NCI-H1048 (cell line): ENCODE measurements around the gene MC1R.
"Not testable (repeated sequence)": the region's sequence is repeated elsewhere in the genome, so short reads cannot be mapped to it uniquely, and the experiment has no call there.

Experiments
- DNase-seq: peaks from one replicate; lab custom pipeline; 2025; lab: John Stamatoyannopoulos, UW

Gene MC1R

DNA sequence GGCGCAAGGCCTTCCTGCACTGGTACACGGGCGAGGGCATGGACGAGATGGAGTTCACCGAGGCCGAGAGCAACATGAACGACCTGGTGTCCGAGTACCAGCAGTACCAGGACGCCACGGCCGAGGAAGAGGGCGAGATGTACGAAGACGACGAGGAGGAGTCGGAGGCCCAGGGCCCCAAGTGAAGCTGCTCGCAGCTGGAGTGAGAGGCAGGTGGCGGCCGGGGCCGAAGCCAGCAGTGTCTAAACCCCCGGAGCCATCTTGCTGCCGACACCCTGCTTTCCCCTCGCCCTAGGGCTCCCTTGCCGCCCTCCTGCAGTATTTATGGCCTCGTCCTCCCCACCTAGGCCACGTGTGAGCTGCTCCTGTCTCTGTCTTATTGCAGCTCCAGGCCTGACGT, 17.0 kb downstream of the MC1R start:
- DNase-seq: not testable (repeated sequence)

DNA sequence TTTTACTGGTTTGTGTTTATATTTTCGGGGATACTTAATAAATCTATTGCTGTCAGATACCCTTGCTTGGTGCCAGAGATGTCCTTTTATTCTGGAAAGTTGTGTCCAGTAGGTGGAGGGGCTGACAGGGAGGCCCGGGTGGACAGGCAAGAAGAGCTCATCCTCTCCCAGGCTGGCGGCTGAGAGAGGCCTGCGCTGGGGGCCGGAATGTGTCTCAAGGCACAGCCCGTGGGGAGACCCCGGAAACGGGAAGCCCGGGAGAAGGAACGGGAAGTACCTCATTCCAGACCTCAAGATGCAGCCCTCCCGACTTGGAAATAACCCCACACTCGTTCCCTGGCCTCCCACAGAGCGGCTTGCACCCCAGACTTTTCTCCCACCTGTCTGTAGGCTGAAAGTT, 17.4 kb downstream of the MC1R start:
- DNase-seq: no peak

DNA sequence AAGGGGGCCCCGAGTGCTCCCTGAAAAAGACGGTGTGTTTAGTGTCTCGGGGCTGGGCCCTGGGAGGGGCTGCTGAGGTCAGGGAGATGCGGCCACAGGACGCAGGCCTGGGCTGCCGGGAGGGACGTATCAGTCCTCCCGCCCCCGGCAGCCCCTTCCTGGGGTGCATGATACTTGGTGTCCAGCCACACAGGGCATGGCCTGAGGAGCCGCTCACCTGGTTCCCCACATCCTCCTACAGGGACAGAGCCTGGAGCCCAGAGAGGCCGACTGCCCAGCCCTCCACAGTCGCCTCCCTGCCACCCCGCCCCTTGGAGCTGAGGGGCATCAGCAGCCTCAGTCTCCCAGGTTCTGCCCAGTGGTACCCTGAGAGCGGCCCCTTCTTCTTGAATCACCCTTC, 17.8 kb downstream of the MC1R start:
- no peak for DNase-seq

DNA sequence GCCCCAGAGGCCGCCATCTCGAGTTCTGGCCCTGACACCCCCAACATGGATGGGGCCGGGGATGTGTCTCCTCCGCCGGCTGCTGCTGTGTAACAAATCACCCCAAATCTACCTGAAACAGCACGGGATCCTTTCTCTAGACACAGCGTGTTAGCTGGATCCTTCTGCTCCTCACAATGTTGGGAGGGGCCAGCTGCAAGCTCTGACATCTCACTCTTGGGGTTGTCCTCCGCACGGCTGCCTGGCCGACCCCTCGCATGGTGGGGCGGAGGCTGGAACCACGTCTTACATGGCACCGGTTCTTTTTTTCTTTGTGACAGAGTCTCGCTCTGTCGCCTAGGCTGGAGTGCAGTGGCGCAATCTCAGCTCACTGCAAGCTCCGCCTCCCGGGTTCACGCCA, 18.3 kb downstream of the MC1R start:
- no peak for DNase-seq

DNA sequence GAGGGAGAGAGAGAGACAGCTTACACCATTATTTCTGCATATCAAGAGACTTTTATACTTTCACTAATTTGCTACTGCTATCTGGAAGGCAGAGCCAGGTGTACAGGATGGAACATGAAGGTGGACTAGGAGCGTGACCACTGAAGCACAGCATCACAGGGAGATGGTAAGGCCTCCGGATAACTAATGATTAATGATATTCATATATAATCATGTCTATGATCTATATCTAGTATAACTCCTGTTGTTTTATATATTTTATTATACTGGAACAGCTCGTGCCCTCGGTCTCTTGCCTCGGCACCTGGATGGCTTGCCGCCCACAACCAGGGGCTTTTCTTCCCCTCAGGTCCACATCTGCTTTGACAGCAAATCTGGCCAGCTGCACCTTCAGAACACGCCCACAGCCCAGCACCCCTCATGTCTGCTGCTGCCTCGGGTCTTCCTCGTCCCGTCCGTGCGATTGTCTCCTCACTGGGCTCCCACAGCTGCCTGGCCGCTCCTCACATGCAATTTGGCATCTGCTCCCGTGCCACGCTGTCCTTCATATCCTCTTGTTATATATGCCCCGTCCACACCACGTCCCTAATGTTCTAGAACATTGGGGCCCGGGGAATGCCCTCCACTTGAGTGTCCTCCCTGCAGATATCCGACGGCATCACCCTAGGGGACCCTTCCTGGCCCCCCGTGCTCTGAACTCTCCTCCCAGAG, 19.7 kb downstream of the MC1R start:
- DNase-seq: no peak

DNA sequence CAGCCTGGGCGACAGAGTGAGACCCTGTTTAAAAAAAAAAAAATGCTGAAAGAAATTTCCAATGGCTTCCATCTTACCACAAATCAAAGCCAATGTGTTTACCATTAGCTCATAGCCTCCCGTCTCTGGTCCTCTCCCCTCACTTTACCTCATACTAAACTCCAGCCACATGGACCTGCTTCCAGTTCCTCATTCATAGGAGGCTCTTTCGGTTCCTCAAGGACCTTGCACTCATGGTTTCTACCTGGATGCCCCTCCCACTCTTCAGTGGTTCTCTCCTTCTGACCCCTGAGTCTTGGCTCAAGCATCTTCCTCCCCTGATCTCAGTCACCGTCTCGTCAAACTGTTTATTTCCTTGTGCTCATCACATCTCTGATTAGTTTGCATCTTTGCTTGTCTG, 26.1 kb downstream of the MC1R start:
- no peak for DNase-seq

DNA sequence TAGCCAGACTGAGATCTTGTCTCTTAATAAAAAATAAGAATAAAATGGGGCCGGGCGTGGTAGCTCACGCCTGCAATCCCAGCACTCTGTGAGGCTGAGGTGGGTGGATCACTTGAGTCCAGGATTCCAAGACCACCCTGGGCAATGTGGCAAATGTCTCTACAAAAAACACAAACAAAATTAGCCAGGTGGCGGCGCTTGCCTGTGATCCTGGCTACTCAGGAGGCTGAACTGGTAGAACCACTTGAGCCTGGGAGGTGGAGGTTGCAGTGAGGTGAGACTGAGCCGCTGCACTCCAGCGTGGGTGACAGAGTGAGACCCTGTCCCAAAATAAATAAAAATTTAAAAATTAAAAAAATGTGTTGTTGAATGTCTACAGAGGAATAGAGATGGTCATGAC, 27.0 kb downstream of the MC1R start:
- DNase-seq: no peak

DNA sequence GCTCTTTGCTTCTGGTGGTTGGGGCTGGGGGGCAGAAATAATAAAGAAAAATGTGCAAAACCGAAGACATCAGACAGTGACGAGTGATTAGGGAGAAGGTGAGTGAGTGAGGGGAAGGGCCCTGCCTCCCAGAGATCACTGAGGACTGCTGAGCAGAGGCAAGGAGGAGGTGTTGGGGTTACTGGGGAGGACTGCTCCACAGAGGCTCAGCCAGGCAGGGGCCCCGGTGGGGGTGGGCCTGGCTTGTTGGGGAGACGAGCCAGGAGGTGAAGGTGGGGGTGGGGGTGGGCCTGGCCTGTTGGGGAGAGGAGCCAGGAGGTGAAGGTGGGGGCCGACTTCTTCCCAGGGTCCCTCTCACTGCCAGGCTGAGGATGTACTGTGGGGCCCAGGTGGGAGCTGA, 27.9 kb downstream of the MC1R start:
- DNase-seq: no peak

DNA sequence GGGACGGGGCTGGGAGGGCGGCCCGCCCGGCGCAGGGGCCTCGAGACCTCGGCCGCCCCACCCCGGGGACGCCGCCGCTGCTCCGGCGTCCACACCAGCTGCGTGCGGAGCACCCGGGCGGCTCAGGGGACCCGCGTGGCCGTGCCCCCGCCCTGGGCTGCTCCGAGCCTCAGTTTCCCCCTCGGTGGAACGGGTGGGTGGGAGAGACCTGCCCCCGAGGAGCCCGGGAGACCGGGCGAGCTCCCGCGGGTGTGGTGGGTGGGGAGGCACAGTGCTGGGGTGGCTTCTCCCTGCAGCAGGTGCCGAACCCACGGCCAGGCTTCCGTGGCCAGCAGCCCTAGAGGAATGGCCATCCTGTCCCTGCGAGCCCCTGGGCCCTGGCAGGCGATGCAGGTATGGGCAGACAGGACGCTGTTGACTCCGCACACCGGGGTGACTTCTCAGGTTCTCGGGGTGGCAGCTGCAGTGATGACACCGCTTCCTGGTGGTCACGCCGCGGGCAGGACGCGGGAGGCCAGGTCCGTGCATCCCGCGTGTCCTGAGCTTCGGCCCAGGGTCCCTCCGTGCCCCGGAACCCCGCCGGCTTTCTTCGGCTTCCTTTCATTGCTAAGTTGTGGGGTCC, 30.6 kb downstream of the MC1R start:
- DNase-seq: no peak

DNA sequence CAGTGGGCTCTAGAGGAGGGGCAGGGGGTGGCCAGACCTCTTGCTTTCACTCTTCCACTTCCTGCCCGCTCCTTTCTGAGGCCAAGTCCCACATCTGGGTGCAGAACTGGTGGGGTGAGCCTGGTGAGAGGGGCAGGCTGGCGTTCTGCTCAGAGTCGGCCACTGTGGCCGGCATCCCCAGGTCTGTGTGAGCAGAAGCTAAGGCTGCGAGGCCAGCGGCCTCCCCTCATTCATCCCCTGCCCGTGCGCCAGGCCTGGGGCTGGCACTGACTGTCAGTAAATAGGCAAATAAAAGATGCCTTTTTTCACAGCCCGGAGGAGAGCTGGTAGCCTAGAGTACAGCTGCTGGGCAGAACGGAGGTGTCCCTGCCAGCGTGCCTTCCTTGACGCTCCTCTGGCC, 31.1 kb downstream of the MC1R start:
- DNase-seq: no peak

DNA sequence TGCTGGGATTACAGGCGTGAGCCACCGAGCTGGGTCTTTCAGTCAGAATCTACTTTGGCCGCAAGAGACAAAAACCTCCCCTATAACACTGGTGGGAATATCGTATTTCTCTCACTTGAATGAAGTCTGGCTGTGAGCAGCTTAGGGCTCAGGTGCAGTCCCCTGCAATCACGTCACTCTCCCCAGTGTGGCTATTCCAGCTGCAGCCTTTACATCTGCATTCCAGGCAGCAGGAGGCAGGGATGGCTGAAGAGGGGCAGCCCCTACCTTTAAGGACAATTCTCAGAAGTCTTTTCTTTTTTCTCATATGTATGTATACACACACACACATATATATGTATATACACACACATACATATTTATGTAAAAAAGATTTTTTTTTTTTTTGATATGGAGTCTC, 32.8 kb downstream of the MC1R start:
- no peak for DNase-seq

DNA sequence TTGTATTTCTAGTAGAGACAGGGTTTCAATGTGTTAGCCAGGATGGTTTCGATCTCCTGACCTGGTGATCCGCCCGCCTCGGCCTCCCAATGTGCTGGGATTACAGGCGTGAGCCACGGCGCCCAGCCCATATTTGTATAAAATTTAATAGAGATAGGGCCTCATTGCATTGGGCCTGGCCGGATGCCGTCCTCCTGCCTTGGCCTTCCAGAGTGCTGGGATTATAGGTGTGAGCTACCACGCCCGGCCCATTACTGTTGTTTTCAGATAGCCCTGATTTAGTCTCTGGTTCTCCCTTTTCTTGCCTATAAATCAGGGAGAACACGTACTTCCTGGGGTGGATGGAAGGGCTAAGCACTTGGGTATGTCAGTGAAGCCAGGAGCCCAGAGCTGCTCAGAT, 33.4 kb downstream of the MC1R start:
- DNase-seq: no peak

DNA sequence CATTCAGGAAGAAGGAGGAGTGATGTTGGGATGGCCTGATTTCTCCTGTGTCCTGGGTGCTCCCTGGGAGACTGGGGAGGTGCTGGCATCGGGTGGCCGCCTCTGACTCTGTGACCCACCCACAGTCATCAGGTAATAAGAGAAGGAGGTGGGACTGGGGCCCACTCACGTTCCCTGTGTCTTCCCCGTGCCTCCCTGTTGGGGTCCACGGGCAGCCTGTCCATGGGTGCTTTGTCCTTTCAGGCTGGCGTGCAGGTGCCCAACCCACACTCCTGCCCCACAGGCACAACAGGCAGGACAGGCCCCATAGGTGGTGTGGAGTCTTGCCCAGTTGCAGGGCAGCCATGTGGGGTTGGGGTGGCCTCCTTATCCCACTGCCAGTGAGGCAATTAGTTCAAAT, 33.9 kb downstream of the MC1R start:
- no peak for DNase-seq

DNA sequence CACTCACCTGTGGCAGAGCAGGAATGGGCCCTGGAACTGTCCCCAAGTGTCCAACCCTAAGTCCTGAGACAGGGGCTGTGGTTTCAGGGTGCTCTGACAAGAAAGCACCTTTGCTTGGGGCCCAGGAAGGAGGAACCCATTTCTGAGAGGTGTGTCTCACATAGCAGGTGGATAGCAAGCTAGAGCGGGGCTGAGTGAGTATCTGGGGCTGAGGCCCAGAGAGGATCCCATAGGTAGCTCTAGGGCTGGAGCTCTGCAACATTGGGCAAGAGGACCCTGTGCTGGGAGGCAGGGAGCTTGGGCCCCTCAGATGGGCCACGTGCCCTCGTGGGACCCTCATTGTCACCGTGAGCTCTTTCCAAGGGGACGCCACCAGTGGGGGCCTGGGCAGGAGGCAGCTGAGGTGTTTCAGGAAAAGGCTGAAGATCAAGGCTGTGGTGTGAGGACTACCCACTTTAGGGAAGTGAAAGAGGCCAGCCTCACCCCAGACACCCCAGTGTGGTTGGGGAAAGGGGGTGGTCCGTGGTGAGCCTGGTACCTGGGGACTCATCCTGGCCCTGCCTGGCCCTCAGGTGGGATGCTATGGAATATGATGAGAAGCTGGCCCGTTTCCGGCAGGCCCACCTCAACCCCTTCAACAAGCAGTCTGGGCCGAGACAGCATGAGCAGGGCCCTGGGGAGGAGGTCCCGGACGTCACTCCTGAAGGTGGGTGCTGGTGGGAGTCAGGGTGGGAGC, 35.2 kb downstream of the MC1R start:
- no peak for DNase-seq

DNA sequence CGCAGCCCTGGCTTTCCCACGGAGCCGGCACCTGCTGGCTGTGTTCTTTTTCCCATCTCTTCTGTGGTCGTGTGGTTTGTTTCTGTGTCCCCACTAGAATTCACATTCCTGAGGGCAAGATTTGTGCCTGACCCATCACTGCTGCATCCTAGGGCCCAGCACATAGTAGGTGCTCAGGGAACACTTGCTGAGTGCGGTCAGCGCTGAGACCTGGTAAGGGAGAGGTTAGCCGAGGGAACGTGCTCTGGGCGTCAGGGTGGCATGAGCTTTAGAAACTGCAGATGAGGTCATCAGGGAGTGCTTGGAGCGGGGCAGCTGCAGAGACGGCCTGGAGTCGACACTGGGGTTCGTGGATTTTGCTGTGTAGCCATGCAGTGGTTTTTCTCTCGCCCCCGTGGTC, 35.8 kb downstream of the MC1R start:
- no peak for DNase-seq

DNA sequence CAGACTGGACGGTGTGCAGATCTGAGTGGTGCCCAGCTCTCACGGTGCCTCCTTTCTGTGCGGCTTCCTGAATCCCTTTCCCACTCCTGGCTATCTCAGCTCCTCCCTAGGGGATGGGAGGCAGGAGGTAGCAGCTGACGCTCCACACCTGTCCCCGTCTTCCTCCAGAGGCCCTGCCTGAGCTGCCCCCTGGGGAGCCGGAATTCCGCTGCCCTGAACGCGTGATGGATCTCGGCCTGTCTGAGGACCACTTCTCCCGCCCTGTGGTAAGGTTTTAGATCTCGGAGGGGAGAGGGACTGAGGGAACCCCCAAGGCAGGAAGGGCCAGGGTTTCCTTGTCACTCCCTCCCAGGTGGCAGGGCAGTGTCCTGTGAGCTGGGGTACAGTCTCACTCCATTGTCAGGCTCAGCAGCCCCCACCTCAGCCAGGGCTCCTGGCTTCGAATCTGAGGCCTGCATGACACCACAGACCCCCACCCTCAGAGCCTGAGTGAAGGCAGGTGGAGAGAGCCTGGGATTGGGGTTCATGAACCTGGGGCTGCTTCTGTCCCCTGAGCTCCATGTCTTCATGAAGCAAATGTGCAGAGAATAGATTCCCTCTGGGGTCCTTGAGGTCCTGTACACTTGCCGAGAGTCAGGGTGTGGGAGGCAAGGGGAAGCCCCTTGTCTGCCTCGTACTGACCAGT, 36.5 kb downstream of the MC1R start:
- no peak for DNase-seq

DNA sequence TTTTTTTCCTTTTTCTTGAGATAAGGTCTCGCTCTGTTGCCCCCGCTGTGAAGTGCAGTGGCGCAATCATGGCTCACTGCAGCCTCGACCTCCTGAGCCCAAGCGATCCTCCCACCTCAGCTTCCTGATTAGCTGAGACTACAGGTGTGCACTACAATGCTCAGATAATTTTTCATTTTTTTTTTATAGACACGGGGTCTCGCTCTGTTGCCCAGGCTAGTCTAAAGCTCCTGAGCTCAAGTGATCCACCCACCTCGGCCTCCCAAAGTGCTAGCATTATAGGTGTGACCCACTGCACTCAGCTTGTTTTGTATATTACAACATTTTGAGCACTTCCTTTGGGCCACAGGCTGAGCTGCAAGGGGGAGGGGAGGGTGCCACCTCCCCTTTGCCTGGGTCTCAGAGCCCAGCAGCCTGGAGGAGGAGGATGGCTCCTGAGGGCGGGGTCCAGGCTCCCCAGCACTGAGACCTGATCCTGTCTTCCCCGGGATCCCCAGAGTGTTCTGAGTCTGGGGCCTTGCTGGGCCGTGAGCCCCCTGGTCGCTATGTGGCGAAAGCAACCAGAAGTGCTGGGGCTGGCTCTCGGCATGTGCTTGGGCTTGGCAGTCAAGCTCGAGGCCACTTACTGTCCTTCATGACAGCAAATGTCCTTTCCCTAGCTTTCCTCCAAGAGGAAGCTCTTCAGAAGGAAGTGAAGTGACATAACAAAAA, 38.0 kb downstream of the MC1R start:
- no peak for DNase-seq

DNA sequence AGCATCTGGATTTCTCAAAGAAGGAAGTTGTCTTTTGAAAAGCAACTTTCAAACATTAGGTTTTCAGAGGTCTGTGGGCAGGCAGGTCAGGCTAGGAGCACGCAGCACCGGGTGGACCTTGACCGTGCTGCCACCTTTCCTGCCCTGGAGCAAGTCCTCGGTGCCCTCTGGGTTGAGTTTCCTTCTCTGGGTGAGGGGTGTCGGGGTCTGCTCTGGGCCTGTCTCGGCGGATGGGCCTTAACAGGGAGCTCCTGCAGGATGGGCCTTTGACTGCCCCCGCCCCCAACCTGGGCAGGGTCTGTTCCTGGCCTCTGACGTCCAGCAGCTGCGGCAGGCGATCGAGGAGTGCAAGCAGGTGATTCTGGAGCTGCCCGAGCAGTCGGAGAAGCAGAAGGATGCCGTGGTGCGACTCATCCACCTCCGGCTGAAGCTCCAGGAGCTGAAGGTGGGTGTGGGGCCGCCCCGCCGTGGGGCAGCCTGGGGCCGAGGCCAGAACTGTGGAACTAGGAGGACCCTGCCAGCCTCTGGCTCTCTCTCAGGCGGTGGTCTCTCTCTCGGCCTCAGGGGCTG, 38.6 kb downstream of the MC1R start:
- DNase-seq: no peak

DNA sequence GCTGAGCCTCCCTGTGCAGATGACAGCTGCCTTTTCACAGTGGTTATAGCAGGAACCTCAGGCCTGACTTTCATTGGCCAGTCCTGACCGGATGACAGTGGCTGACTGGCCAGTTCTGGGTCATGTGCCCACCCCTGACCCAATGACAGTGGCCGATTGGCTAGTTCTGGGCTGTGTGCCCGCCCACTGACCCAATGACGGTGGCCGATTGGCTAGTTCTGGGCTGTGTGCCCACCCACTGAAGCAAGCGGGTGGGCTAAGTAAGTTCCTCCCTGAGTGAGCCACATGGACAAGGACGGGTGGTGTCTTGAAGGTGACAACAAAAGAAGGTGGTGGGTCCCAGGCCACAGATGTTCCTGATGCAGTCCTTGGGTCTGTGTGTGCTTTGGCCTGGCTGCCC, 39.4 kb downstream of the MC1R start:
- DNase-seq: no peak

DNA sequence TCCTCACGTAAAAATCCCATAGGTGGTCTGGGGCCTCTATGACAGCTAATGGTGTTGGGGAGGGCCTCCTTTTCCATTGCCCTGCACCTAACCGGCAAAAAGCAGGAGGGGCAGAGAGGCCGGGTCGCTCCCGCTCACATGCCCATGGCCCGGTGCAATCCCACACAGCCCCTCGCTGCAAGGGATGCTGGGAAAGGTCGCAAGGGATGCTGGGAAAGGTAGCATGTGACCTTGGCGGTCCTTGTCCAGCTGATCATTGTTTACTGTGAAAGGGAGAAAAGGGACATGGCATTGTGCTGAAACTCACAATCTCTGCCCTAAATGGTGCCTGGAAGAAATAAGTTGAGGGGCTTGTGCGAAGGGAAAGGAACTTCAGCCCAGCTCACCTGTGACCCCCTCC, 39.9 kb downstream of the MC1R start:
- no peak for DNase-seq

DNA sequence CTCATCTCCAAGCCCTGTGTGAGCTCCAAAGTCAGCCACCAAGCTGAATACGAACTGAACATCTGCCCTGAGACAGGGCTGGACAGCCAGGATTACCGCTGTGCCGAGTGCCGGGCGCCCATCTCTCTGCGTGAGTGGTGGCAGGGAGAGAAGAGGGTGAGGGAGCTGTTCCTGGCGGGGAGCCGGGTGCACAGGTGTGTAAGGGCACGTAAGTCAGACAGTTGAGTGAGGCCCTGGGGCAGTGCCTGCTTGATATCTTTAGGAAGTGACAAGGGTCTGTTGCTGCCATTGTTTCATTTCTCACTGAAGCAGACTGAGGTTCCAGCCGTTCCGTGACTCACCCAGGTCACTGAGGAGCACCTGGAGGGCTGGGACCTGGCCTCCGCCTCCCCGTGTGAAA, 42.3 kb downstream of the MC1R start:
- DNase-seq: no peak

DNA sequence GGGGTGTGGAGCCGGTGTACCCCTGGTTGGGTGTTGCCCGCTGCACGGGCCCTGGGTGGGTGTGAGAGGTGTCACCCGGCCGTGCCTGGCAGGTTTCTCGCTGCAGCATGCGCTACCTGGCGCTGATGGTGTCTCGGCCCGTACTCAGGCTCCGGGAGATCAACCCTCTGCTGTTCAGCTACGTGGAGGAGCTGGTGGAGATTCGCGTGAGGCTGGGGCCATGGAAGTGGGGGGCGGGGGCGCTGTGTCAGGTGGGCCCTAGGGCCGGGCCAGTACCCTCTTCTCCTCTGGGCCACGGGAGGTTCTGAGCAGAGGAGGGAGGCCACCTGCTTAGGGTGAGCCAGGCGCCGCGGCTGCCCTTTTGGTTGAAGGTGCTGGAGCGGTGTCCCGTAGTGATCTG, 43.3 kb downstream of the MC1R start:
- no peak for DNase-seq
